KMS-11 (cell line): Measurements from ENCODE around the gene AKIRIN1.

ENCODE experiments used
- H2AFZ ChIP-seq: fragments of 200-600 bp; sonication (generic); 2 replicates; pipeline ENCODE4 v1.6.1; 2016; ENCODE audit warnings: antibody characterized with exemption, mixed run types, low read depth
- H3K27ac ChIP-seq: fragments of 200-600 bp; sonication (generic); 2 replicates; pipeline ENCODE4 v1.6.1; 2016; ENCODE audit warnings: mild to moderate bottlenecking, mixed run types
- H3K27me3 ChIP-seq: fragments of 200-600 bp; sonication (generic); 2 replicates; pipeline ENCODE4 v1.6.1; 2017; ENCODE audit warnings: mild to moderate bottlenecking, low read depth, mixed run types, moderate library complexity; ENCODE audit not compliant: insufficient read depth
- H3K36me3 ChIP-seq: fragments of 200-600 bp; sonication (generic); 2 replicates; pipeline ENCODE4 v1.6.1; 2017; ENCODE audit warnings: mild to moderate bottlenecking, mixed run types; ENCODE audit not compliant: insufficient read depth
- H3K4me1 ChIP-seq: fragments of 200-600 bp; sonication (generic); 2 replicates; pipeline ENCODE4 v1.6.1; 2016; ENCODE audit warnings: mild to moderate bottlenecking, low read depth, mixed run types; ENCODE audit not compliant: poor library complexity, severe bottlenecking
- H3K4me2 ChIP-seq: fragments of 200-600 bp; sonication (generic); 2 replicates; pipeline ENCODE4 v1.7.0; 2016; ENCODE audit warnings: mild to moderate bottlenecking, mixed run types
- H3K4me3 ChIP-seq: fragments of 200-600 bp; sonication (generic); IDR thresholded peaks from 2 replicates; pipeline ENCODE4 v1.6.1; 2017; ENCODE audit warnings: low read depth, low read length, mixed read lengths; ENCODE audit not compliant: insufficient read depth
- H3K79me2 ChIP-seq: fragments of 200-600 bp; sonication (generic); 2 replicates; pipeline ENCODE4 v1.6.1; 2016; ENCODE audit warnings: low read depth, mixed run types; ENCODE audit not compliant: insufficient read depth
- H3K9ac ChIP-seq: fragments of 200-600 bp; sonication (generic); 2 replicates; pipeline ENCODE4 v1.6.1; 2016; ENCODE audit warnings: mild to moderate bottlenecking, mixed run types
- H4K20me1 ChIP-seq: fragments of 200-600 bp; sonication (generic); 2 replicates; pipeline ENCODE4 v1.6.1; 2016; ENCODE audit warnings: mild to moderate bottlenecking, mixed run types; ENCODE audit not compliant: insufficient read depth
- TF ChIP-seq, protein P1 (sequence below): fragments of 200-600 bp; sonication (generic); conservative IDR thresholded peaks from 2 replicates; pipeline ENCODE4 v1.6.1; 2017; ENCODE audit warnings: low read depth, mild to moderate bottlenecking, antibody characterized with exemption, low read length, moderate library complexity, mixed read lengths

AKIRIN1 gene

DNA sequence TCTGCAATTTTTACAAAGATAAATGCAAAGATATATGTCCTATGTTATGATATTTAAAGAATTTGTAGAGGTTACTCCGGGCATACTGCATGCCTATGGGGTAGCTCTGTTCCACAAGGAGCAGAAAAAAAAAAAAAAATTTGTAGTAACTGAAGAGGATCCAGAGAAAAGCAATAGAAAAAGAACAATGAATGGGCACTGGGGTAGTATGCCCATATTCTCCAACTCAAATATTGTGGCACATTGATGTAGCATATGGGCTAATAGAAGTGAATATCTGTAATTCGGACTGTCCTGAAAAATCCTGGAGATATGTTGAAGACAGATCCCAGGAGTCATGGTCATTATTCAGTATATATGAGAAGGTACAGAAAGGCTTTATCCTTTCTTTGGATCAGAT lies 1.1 kb upstream of the AKIRIN1 start:
- peaks cover 38% of the 10 kb centered on the region for H3K79me2 ChIP-seq
- H3K4me2 ChIP-seq: peak overlapping the region; percentile 86
- no peaks in the 10 kb centered on the region; the same call in 1 of the 2 replicates for H3K36me3 ChIP-seq
- no peak overlapping the region for H3K4me3 ChIP-seq
- TF ChIP-seq, protein P1, sequence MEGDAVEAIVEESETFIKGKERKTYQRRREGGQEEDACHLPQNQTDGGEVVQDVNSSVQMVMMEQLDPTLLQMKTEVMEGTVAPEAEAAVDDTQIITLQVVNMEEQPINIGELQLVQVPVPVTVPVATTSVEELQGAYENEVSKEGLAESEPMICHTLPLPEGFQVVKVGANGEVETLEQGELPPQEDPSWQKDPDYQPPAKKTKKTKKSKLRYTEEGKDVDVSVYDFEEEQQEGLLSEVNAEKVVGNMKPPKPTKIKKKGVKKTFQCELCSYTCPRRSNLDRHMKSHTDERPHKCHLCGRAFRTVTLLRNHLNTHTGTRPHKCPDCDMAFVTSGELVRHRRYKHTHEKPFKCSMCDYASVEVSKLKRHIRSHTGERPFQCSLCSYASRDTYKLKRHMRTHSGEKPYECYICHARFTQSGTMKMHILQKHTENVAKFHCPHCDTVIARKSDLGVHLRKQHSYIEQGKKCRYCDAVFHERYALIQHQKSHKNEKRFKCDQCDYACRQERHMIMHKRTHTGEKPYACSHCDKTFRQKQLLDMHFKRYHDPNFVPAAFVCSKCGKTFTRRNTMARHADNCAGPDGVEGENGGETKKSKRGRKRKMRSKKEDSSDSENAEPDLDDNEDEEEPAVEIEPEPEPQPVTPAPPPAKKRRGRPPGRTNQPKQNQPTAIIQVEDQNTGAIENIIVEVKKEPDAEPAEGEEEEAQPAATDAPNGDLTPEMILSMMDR: no peak
- peaks cover 26% of the 10 kb centered on the region for H3K4me1 ChIP-seq
- peak overlapping the region; percentile 67; the same call in 1 of the 2 replicates for H3K9ac ChIP-seq
- H3K27me3 ChIP-seq: no peaks in the 10 kb centered on the region
- peak overlapping the region; percentile 98; the same call in 1 of the 2 replicates for H2AFZ ChIP-seq
- 0 out of 2 replicates have a peak overlapping the region, but pooled peaks have one; percentile 47 for H3K27ac ChIP-seq
- H4K20me1 ChIP-seq: peaks cover 13% of the 10 kb centered on the region

DNA sequence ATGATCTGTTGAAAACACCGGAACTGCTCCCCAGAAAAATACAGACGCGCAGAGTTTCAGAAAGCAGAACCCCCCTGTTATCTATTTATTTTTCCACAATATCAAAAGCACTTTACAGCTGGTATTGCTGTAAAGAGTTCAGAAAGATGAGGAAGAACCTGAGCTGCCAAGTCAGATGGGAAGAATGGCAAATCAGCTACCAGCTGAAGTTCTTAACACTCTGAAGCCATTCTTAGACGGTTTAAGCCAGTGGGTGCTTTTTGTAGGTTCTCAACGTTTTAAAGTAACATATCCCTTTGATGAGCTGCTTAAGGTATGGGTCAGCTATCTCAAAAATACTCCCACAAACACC lies 714 bp upstream of the AKIRIN1 start:
- H3K4me1 ChIP-seq: peaks cover 26% of the 10 kb centered on the region
- H4K20me1 ChIP-seq: peaks cover 13% of the 10 kb centered on the region
- no peaks in the 10 kb centered on the region; the same call in 1 of the 2 replicates for H3K36me3 ChIP-seq
- no peaks in the 10 kb centered on the region for H3K27me3 ChIP-seq
- H2AFZ ChIP-seq: peak overlapping the region; percentile 98; the same call in 1 of the 2 replicates
- TF ChIP-seq, protein P1: no peak
- peak overlapping the region; percentile 47; the same call in 1 of the 2 replicates for H3K27ac ChIP-seq
- H3K4me2 ChIP-seq: peak overlapping the region; percentile 86
- H3K9ac ChIP-seq: peak overlapping the region; percentile 67
- no peak overlapping the region for H3K4me3 ChIP-seq
- H3K79me2 ChIP-seq: peaks cover 41% of the 10 kb centered on the region

DNA sequence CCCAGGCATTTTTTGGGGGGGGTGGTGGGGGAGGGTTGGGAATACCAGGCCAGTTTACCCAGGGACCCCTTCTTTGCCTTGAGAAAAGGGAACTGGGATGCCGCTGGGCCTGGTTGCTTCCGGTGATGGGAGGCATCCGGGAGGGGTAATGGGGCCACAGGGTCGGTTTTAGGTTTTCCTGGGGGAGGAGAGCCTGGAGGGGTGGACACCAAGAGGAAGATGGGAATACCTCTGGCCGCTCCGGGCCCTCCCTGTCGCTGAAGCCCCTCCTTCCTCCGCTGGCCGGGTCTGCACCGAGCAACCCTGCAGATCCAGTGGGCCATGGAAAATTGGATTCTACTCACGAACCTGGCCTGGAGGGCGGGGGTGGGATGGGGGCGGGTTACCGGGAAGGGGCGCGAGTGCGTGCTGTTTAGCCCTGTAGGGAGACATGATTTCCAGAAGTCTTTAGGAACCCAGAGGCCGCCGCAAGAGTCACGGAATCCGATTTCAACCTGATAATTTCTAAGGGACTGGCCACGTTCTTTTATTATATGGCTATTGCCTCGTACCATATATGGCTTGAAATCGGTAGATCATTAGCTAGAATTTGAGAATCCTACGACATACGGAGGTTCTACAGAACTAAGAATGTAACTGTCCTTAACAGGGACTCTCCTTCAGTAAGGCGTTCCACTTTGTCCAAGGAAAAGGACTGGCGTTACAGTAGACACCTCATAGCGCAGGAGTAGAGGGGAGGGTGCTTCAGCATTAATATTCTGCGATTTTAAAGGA lies 749 bp downstream of the AKIRIN1 start:
- Histone ChIP-seq H3K79me2 (peaks cover 56% of the 10 kb centered on the region), H3K4me1 (peaks cover 34% of the 10 kb centered on the region)

DNA sequence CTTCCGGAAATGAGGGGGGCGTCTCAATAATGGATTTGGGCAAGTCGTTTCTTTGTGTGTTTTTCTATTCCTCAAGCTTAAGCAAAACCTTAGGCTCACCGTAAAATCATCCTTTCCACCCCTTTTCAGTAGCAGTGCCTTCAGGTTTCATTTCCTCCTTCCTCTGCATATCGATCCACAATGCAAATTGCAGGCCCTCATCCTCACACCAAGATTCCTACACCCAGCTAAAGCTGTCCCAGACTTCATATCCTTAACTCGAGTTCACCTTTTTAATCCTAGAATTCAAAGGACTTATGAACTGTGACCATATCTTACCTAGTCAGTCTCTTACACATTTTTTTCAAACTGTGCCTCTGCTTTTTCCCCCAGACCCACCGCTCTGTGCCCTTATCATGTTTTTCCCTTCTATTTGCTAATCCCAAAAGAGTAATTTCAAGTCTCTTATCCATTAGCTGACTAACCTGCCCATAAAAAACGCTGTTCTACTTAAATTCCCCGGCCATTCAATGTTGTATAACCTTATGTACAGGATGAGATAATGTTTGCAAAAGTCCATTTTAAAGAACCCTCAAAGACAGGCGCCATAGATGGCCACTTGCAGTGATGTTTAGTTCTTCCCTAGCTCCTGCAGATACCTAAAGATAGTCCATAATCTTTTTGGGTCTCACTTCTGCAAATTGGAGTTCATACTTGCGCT lies 1.5 kb downstream of the AKIRIN1 start:
- no peak overlapping the region for H2AFZ ChIP-seq
- H3K4me1 ChIP-seq: peaks cover 40% of the 10 kb centered on the region
- H3K36me3 ChIP-seq: no peaks in the 10 kb centered on the region; the same call in 1 of the 2 replicates
- H3K4me2 ChIP-seq: peak overlapping the region; percentile 96
- peaks cover 23% of the 10 kb centered on the region for H4K20me1 ChIP-seq
- peaks cover 63% of the 10 kb centered on the region for H3K79me2 ChIP-seq
- H3K27ac ChIP-seq: no peak overlapping the region; the same call in 1 of the 2 replicates
- no peaks in the 10 kb centered on the region for H3K27me3 ChIP-seq
- H3K9ac ChIP-seq: peak overlapping the region; percentile 76; the same call in 1 of the 2 replicates
- H3K4me3 ChIP-seq: no peak overlapping the region
- TF ChIP-seq, protein P1: no peak

More for the DNA sequence above, 749 bp downstream of the AKIRIN1 start:
- H3K27me3 ChIP-seq: no peaks in the 10 kb centered on the region
- H3K4me2 ChIP-seq: peak overlapping the region; percentile 96
- H3K36me3 ChIP-seq: no peaks in the 10 kb centered on the region; the same call in 1 of the 2 replicates
- H3K9ac ChIP-seq: peak overlapping the region; percentile 76
- H3K27ac ChIP-seq: peak overlapping the region; percentile 59
- TF ChIP-seq, protein P1: no peak
- H4K20me1 ChIP-seq: peaks cover 21% of the 10 kb centered on the region
- no peak overlapping the region for H3K4me3 ChIP-seq
- H2AFZ ChIP-seq: no peak overlapping the region
